H1 (cell line): Measurements from ENCODE around the gene ECEL1. TPM values are rescaled to one million over a fixed set of nuclear protein-coding genes. Genes with fewer than 3 reads are reported as not detected.

Experiments used
- CTCF ChIA-PET: fragments of 300-600 bp; sonication (Branson Sonifier 250); formaldehyde crosslinking; loops from one replicate; lab custom pipeline; 2021; ENCODE audit not compliant: partially characterized antibody; lab: Charles Lee
- POLR2A ChIA-PET: fragments of 300-600 bp; sonication (Branson Sonifier 250); formaldehyde crosslinking; loops from one replicate; lab custom pipeline; 2021; ENCODE audit warnings: inconsistent platforms; ENCODE audit not compliant: partially characterized antibody; lab: Charles Lee
- DNase-seq, 2 experiments: peaks; one replicate each; pipeline versions ENCODE4 v3.0.0 to v3.0.0-alpha.2; 2010 to 2022; ENCODE audit warnings: low spot score in 2 of 2, low read depth in 1 of 2, mixed read lengths in 1 of 2
- FAIRE-seq: peaks from 2 replicates; lab custom pipeline; 2011; peaks lifted over from hg19 to GRCh38; lab: Jason Lieb, UNC
- H2AFZ ChIP-seq: 2 replicates; pipeline ENCODE4 v1.8.1; 2012; ENCODE audit warnings: low read length, inconsistent platforms
- H2AK5ac ChIP-seq: 2 replicates; pipeline ENCODE4 v1.6.1; 2013; ENCODE audit warnings: low read depth, low read length
- H2BK120ac ChIP-seq: replicated peaks from 2 replicates; pipeline ENCODE3; 2013; ENCODE audit warnings: low read depth, low read length, inconsistent platforms
- H2BK12ac ChIP-seq: 2 replicates; pipeline ENCODE4 v1.6.1; 2013; ENCODE audit warnings: low read depth, low read length
- H2BK15ac ChIP-seq: 2 replicates; pipeline ENCODE4 v1.6.1; 2013; ENCODE audit warnings: low read length
- H2BK20ac ChIP-seq: 2 replicates; pipeline ENCODE4 v1.6.1; 2013; ENCODE audit warnings: low read length
- H2BK5ac ChIP-seq: 2 replicates; pipeline ENCODE4 v1.6.1; 2013; ENCODE audit warnings: low read depth, low read length
- H3K14ac ChIP-seq: 2 replicates; pipeline ENCODE4 v1.6.1; 2013; ENCODE audit warnings: inconsistent platforms; ENCODE audit not compliant: insufficient read length
- H3K18ac ChIP-seq: 2 replicates; pipeline ENCODE4 v1.6.1; 2013; ENCODE audit warnings: low read length; ENCODE audit errors: extremely low read depth
- H3K23ac ChIP-seq: 2 replicates; pipeline ENCODE4 v1.6.1; 2013; ENCODE audit warnings: inconsistent platforms; ENCODE audit not compliant: insufficient read length
- H3K23me2 ChIP-seq: 2 replicates; pipeline ENCODE4 v1.6.1; 2013; ENCODE audit warnings: low read depth, low read length
- H3K27ac ChIP-seq: 2 replicates; pipeline ENCODE4 v1.6.1; 2011; ENCODE audit warnings: low read depth, low read length, inconsistent platforms
- H3K27me3 ChIP-seq, 4 experiments: replicated peaks in 1 of 4; 1 replicate in 1 of 4; 2 replicates in 3 of 4; pipeline versions ENCODE4 v1.6.1 to v1.8.1; 2011 to 2013; ENCODE audit warnings: low read length in 3 of 4, mild to moderate bottlenecking in 3 of 4, inconsistent platforms in 2 of 4, mixed read lengths in 2 of 4, moderate library complexity in 1 of 4; ENCODE audit not compliant: control insufficient read depth in 3 of 4, insufficient read depth in 3 of 4; ENCODE audit errors: extremely low read depth in 1 of 4
- H3K36me3 ChIP-seq, 4 experiments: 2 replicates each; pipeline versions ENCODE4 v1.6.1 to v1.8.1; 2011 to 2013; ENCODE audit warnings: mild to moderate bottlenecking in 4 of 4, low read length in 3 of 4, moderate library complexity in 2 of 4, control low read depth in 1 of 4, inconsistent platforms in 1 of 4; ENCODE audit not compliant: insufficient read depth in 4 of 4, control insufficient read depth in 2 of 4
- H3K4ac ChIP-seq: replicated peaks from 2 replicates; pipeline ENCODE3; 2013; ENCODE audit warnings: low read length, low read depth, mixed read lengths, inconsistent platforms; ENCODE audit not compliant: insufficient read length
- H3K4me1 ChIP-seq, 4 experiments: replicated peaks in 1 of 4; 1 replicate in 1 of 4; 2 replicates in 3 of 4; pipeline versions ENCODE4 v1.6.1 to v1.8.1; 2011 to 2013; ENCODE audit warnings: low read length in 3 of 4, inconsistent platforms in 2 of 4, mixed read lengths in 1 of 4; ENCODE audit not compliant: insufficient read depth in 4 of 4, control insufficient read depth in 3 of 4
- H3K4me2 ChIP-seq, 2 experiments: 2 replicates each; pipeline versions ENCODE4 v1.6.1 to v1.8.1; 2011 to 2013; ENCODE audit warnings: low read depth in 2 of 2, low read length in 2 of 2, control low read depth in 1 of 2, inconsistent platforms in 1 of 2, mild to moderate bottlenecking in 1 of 2; ENCODE audit not compliant: insufficient read depth in 1 of 2
- H3K4me3 ChIP-seq, 4 experiments: fragments of 200-600, 300-600 bp in 1 of 4; sonication (generic), shearing (Covaris generic), sonication (Bioruptor Twin) in 1 of 4; 2 replicates each; pipeline versions ENCODE4 v1.5.1 to v1.8.1; 2011 to 2016; ENCODE audit warnings: low read length in 4 of 4, low read depth in 3 of 4, control low read depth in 2 of 4, inconsistent platforms in 2 of 4, mild to moderate bottlenecking in 2 of 4, mixed read lengths in 1 of 4, moderate library complexity in 1 of 4; ENCODE audit not compliant: insufficient read depth in 2 of 4; ENCODE audit errors: extremely low read depth in 1 of 4
- H3K56ac ChIP-seq: replicated peaks from 2 replicates; pipeline ENCODE3; 2013; ENCODE audit warnings: low read depth, mild to moderate bottlenecking, mixed read lengths, low read length, inconsistent platforms; ENCODE audit not compliant: insufficient read length
- H3K79me1 ChIP-seq: 2 replicates; pipeline ENCODE4 v1.6.1; 2013; ENCODE audit warnings: low read depth, low read length, control low read depth
- H3K79me2 ChIP-seq, 2 experiments: 2 replicates each; pipeline versions ENCODE4 v1.6.1 to v1.8.1; 2012 to 2013; ENCODE audit warnings: low read length in 2 of 2, mild to moderate bottlenecking in 2 of 2, inconsistent platforms in 1 of 2; ENCODE audit not compliant: insufficient read depth in 2 of 2, control insufficient read depth in 1 of 2
- H3K9ac ChIP-seq, 4 experiments: replicated peaks in 1 of 4; 1 replicate in 1 of 4; 2 replicates in 3 of 4; pipeline versions ENCODE4 v1.6.1 to v1.8.1; 2011 to 2013; ENCODE audit warnings: low read depth in 3 of 4, low read length in 3 of 4, control low read depth in 2 of 4, mild to moderate bottlenecking in 2 of 4, moderate library complexity in 2 of 4, inconsistent platforms in 1 of 4; ENCODE audit errors: extremely low read depth in 1 of 4
- H3K9me3 ChIP-seq, 2 experiments: 2 replicates each; pipeline versions ENCODE4 v1.6.1 to v1.8.1; 2012 to 2013; ENCODE audit warnings: mild to moderate bottlenecking in 2 of 2, moderate library complexity in 2 of 2, control low read depth in 1 of 2, inconsistent platforms in 1 of 2, low read depth in 1 of 2, low read length in 1 of 2, mixed read lengths in 1 of 2; ENCODE audit not compliant: insufficient read depth in 2 of 2
- H4K20me1 ChIP-seq, 2 experiments: replicated peaks in 1 of 2; 2 replicates each; pipeline versions ENCODE3 to v1.8.1; 2011 to 2013; ENCODE audit warnings: inconsistent platforms in 2 of 2, low read length in 2 of 2, mild to moderate bottlenecking in 1 of 2; ENCODE audit not compliant: insufficient read depth in 2 of 2, control insufficient read depth in 1 of 2
- H4K5ac ChIP-seq: 2 replicates; pipeline ENCODE4 v1.6.1; 2013; ENCODE audit warnings: low read length, low read depth, mixed read lengths, inconsistent platforms; ENCODE audit not compliant: insufficient read length
- H4K8ac ChIP-seq: 2 replicates; pipeline ENCODE4 v1.8.0; 2013; ENCODE audit warnings: mild to moderate bottlenecking, moderate library complexity, low read length, inconsistent platforms; ENCODE audit not compliant: insufficient read depth; ENCODE audit errors: extremely low read depth
- H4K91ac ChIP-seq: replicated peaks from 2 replicates; pipeline ENCODE3; 2013; ENCODE audit warnings: low read length, mixed read lengths, inconsistent platforms; ENCODE audit not compliant: insufficient read length
- CBX5 ChIP-seq: fragments of 300-800, 300-1000 bp; sonication (generic); IDR thresholded peaks from 2 replicates; pipeline ENCODE4 v1.7.1; 2016; ENCODE audit warnings: antibody characterized with exemption, low read length, low read depth
- CBX8 ChIP-seq: fragments of 300-800, 300-1000 bp; sonication (generic); IDR thresholded peaks from 2 replicates; pipeline ENCODE4 v1.7.1; 2016; ENCODE audit warnings: low read depth, low read length, borderline replicate concordance
- CHD1 ChIP-seq: IDR thresholded peaks from 2 replicates; pipeline ENCODE4 v1.6.1; 2012; ENCODE audit warnings: low read depth, low read length, improper control_type of control experiment
- EP300 ChIP-seq, 2 experiments: IDR thresholded peaks; 1 replicate in 1 of 2; 2 replicates in 1 of 2; pipeline ENCODE4 v1.6.1; 2011 to 2012; ENCODE audit warnings: low read depth in 2 of 2, low read length in 2 of 2, mild to moderate bottlenecking in 2 of 2, borderline replicate concordance in 1 of 2, inconsistent platforms in 1 of 2, moderate library complexity in 1 of 2
- GTF2F1 ChIP-seq: IDR thresholded peaks from 2 replicates; pipeline ENCODE4 v1.6.1; 2012; ENCODE audit warnings: low read depth, low read length, improper control_type of control experiment, borderline replicate concordance
- KDM1A ChIP-seq: fragments of 200-600, 300-600 bp; sonication (generic); IDR thresholded peaks from 2 replicates; pipeline ENCODE4 v1.7.1; 2016; ENCODE audit warnings: mild to moderate bottlenecking, low read length, borderline replicate concordance
- TEAD4 ChIP-seq: IDR thresholded peaks from 2 replicates; pipeline ENCODE4 v1.6.1; 2012; ENCODE audit warnings: low read depth, low read length, inconsistent platforms, mixed read lengths
- WGBS, 2 experiments: shearing (Covaris generic) in 1 of 2; methylation state at CpG; one replicate each; pipeline versions ENCODE4 v1.1.6 to v1.1.7; 2013 to 2015; ENCODE audit warnings: low lambda C conversion rate in 2 of 2, mixed read lengths in 2 of 2, inconsistent platforms in 1 of 2, low coverage in 1 of 2, missing lambda C conversion rate in 1 of 2; ENCODE audit not compliant: insufficient replicate concordance in 2 of 2, insufficient coverage in 1 of 2, insufficient read length in 1 of 2; ENCODE audit errors: extremely low coverage in 1 of 2, missing lambda C conversion rate in 1 of 2; 5-methylcytosine and 5-hydroxymethylcytosine counted together
- polyA plus RNA-seq, 7 experiments: library from polyadenylated mRNA; depleted of rRNA in 3 of 7; stranded (reverse) in 5 of 7; unstranded in 2 of 7; fragments of >200 nt in 5 of 7; fragments of 200-250 nt in 2 of 7; gene quantifications; 1 replicate in 5 of 7; 2 replicates in 1 of 7; 4 replicates in 1 of 7; pipeline versions ENCODE4 v1.2.1 to v1.2.3, GENCODE V29; 2011 to 2013; ENCODE audit warnings: missing spikeins in 2 of 7, mixed read lengths in 2 of 7
- total RNA-seq: library from RNA; stranded (reverse); fragmentation: NEBNext Ultra II Directional; extraction: Animal tissue kit (Norgen Biotek cat#: 25700); gene quantifications from 2 replicates; pipeline ENCODE4 v1.2.1, GENCODE V29; 2021
- TF ChIP-seq, protein P1 (sequence below): IDR thresholded peaks from 2 replicates; pipeline ENCODE4 v1.6.1; 2011; ENCODE audit warnings: low read depth, mild to moderate bottlenecking, low read length; ENCODE audit not compliant: insufficient read depth
- TF ChIP-seq, protein P2 (sequence below): IDR thresholded peaks from 2 replicates; pipeline ENCODE4 v1.6.1; 2011; ENCODE audit warnings: low read length, improper control_type of control experiment
- TF ChIP-seq, protein P3 (sequence below): IDR thresholded peaks from 2 replicates; pipeline ENCODE4 v1.6.1; 2012; ENCODE audit warnings: inconsistent platforms

The ECEL1 gene
- total and polyA plus RNA-seq, 2 of the 8 experiments (the other 6 are each of a cell fraction or from before 2014, with no cell fraction given), result 7.7 to 20.2 TPM

DNA sequence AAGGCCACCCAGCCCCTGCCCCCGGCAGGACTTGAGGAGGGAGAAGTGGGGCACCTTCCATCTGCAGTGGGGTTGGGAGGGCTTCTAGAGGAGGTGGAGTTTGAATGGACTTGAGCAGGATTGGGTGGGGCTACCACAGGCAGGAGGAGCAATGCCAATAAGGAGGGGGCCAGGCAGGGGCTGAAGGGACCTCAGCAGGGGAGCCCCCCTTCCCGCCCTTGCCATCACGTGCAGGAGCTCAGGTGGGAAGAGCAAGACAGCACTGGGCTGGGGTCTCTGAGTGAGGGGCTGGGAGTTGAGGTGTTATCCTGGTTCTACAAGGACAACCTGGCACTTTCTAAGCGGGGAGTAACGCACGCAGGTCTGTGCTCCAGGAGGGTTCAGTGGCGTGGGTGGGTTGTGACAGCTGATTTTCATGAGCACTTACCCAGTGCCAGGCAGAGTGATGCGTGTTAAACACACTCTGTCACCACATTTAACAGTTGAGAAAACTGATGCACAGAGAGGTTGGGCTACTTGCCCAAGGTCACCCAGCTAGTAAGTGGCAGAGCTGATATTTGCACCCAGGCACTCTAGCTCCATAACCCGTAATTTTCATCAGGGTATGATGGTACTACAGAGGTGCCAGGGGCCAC lies 43.1 kb upstream of the ECEL1 start:
- Histone ChIP-seq H4K91ac (no peak overlapping the region), H2BK20ac (no peak overlapping the region), H3K27me3 (peaks cover 0 to 5% (median 0%) of the 10 kb centered on the region in 4 experiments; a peak in 2 of 7 replicates), H3K36me3 (no peaks in the 10 kb centered on the region), H4K5ac (no peak overlapping the region), H3K27ac (no peak overlapping the region), H3K79me2 (no peaks in the 10 kb centered on the region), H3K79me1 (no peaks in the 10 kb centered on the region), H3K4me3 (no peak overlapping the region), H3K18ac (no peak overlapping the region), H2BK5ac (no peak overlapping the region), H2AK5ac (no peak overlapping the region), H2BK120ac (no peak overlapping the region), H3K56ac (no peak overlapping the region), H3K9me3 (no peaks in the 10 kb centered on the region), H3K9ac (no peak overlapping the region), H4K8ac (no peak overlapping the region), H3K4me1 (peaks cover 0 to 11% (median 2%) of the 10 kb centered on the region in 4 experiments; a peak in 5 of 7 replicates), H4K20me1 (no peaks in the 10 kb centered on the region), H3K23me2 (no peaks in the 10 kb centered on the region), H2BK15ac (no peak overlapping the region), H2BK12ac (no peak overlapping the region), H3K23ac (no peak overlapping the region), H3K4me2 (no peak overlapping the region), H3K14ac (no peak overlapping the region), H3K4ac (no peak overlapping the region), H2AFZ (no peak overlapping the region)
- DNase-seq (no peak), FAIRE-seq (no peak)
- ChIA-PET CTCF (interaction anchor here (0.8 to 1.6 kb wide), 6 partner anchors 10 to 167 kb away, joined by 3 to 4 read pairs (median 3); partner anchors contain the start of gene PRSS56), POLR2A (interaction anchor here (0.6 to 1.7 kb wide), 4 partner anchors 14 to 37 kb away, joined by 3 to 5 read pairs (median 4); no protein-coding TSS in a partner anchor)
- WGBS, 2 experiments, result 87% methylated on average over 9 of the region's 9 CpGs; no CpG with 5 or more reads in 1 of the 2 experiments
- TF ChIP-seq CBX8 (no peak), CHD1 (no peak), GTF2F1 (no peak), EP300 (IDR thresholded peaks at IDR 0.05; ENCODE audit: borderline replicate concordance in 1 of 2, low read depth in 2 of 2, low read length in 2 of 2) (no peak), TEAD4 (no peak), CBX5 (no peak), KDM1A (peak; percentile 49; the same call in 1 of the 2 replicates)
- TF ChIP-seq, protein P1, sequence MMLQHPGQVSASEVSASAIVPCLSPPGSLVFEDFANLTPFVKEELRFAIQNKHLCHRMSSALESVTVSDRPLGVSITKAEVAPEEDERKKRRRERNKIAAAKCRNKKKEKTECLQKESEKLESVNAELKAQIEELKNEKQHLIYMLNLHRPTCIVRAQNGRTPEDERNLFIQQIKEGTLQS, result no peak
- TF ChIP-seq, protein P2, sequence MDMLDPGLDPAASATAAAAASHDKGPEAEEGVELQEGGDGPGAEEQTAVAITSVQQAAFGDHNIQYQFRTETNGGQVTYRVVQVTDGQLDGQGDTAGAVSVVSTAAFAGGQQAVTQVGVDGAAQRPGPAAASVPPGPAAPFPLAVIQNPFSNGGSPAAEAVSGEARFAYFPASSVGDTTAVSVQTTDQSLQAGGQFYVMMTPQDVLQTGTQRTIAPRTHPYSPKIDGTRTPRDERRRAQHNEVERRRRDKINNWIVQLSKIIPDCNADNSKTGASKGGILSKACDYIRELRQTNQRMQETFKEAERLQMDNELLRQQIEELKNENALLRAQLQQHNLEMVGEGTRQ, result no peak
- TF ChIP-seq, protein P3, sequence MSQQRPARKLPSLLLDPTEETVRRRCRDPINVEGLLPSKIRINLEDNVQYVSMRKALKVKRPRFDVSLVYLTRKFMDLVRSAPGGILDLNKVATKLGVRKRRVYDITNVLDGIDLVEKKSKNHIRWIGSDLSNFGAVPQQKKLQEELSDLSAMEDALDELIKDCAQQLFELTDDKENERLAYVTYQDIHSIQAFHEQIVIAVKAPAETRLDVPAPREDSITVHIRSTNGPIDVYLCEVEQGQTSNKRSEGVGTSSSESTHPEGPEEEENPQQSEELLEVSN, result peak; percentile 82
